Measurements from ENCODE around the gene STXBP5.

- TF ChIP-seq CTCF (optimal IDR thresholded peaks at IDR 0.05 in 1 of 3, IDR thresholded peaks at IDR 0.05 in 1 of 3, conservative IDR thresholded peaks at IDR 0.05 in 1 of 3; ENCODE audit: extremely low read depth in 1 of 3, insufficient read depth in 2 of 3, low read length in 3 of 3) (no peak), EZH2 (IDR thresholded peaks at IDR 0.05; ENCODE audit: low read length) (no peak)
These were observed 8.2 kb upstream of the STXBP5 start for GRCh38 chr6:147195987-147196386.
